Mesendoderm (in vitro differentiated cells): ENCODE measurements around the gene S1PR1.

ENCODE experiments used
- DNase-seq: peaks from one replicate; pipeline ENCODE4 v3.0.0; 2013
- H2AK5ac ChIP-seq: 2 replicates; pipeline ENCODE4 v1.6.1; 2013; ENCODE audit warnings: low read length, inconsistent platforms
- H2BK120ac ChIP-seq: 2 replicates; pipeline ENCODE4 v1.6.1; 2013; ENCODE audit warnings: low read depth, mild to moderate bottlenecking, low read length, moderate library complexity, mixed read lengths
- H2BK15ac ChIP-seq: replicated peaks from 2 replicates; pipeline ENCODE4 v1.6.1; 2013; ENCODE audit warnings: low read depth, mild to moderate bottlenecking, moderate library complexity
- H2BK5ac ChIP-seq: 2 replicates; pipeline ENCODE4 v1.6.1; 2013; ENCODE audit warnings: low read length, inconsistent platforms
- H3K18ac ChIP-seq: 2 replicates; pipeline ENCODE4 v1.6.1; 2013; ENCODE audit warnings: mild to moderate bottlenecking, low read length, mixed read lengths
- H3K23ac ChIP-seq: one replicate; pipeline ENCODE4 v1.6.1; 2013; ENCODE audit warnings: low read length
- H3K27ac ChIP-seq: 2 replicates; pipeline ENCODE4 v1.5.1; 2013; ENCODE audit warnings: low read depth, mild to moderate bottlenecking, inconsistent platforms, low read length, moderate library complexity
- H3K27me3 ChIP-seq: 2 replicates; pipeline ENCODE4 v1.6.1; 2013; ENCODE audit warnings: low read length, control low read depth, mild to moderate bottlenecking, inconsistent platforms; ENCODE audit not compliant: insufficient read depth, poor library complexity
- H3K36me3 ChIP-seq: 2 replicates; pipeline ENCODE4 v1.6.1; 2013; ENCODE audit warnings: low read length, inconsistent platforms; ENCODE audit not compliant: control insufficient read depth, insufficient read depth
- H3K4ac ChIP-seq: one replicate; pipeline ENCODE4 v1.6.1; 2013; ENCODE audit warnings: low read depth, mild to moderate bottlenecking, low read length, moderate library complexity
- H3K4me1 ChIP-seq: 2 replicates; pipeline ENCODE4 v1.6.1; 2013; ENCODE audit warnings: low read depth, low read length, inconsistent platforms; ENCODE audit not compliant: control insufficient read depth
- H3K4me2 ChIP-seq: 2 replicates; pipeline ENCODE4 v1.6.1; 2013; ENCODE audit warnings: low read length
- H3K4me3 ChIP-seq: 2 replicates; pipeline ENCODE4 v1.5.1; 2013; ENCODE audit warnings: mild to moderate bottlenecking, low read length
- H3K56ac ChIP-seq: one replicate; pipeline ENCODE4 v1.6.1; 2013; ENCODE audit warnings: low read length
- H3K79me1 ChIP-seq: 2 replicates; pipeline ENCODE4 v1.6.1; 2013; ENCODE audit warnings: low read length, inconsistent platforms
- H3K79me2 ChIP-seq: 2 replicates; pipeline ENCODE4 v1.6.1; 2013; ENCODE audit warnings: mild to moderate bottlenecking, low read length; ENCODE audit not compliant: control insufficient read depth, insufficient read depth
- H3K9ac ChIP-seq: 2 replicates; pipeline ENCODE4 v1.6.1; 2013; ENCODE audit warnings: low read length, inconsistent platforms
- H4K5ac ChIP-seq: one replicate; pipeline ENCODE4 v1.6.1; 2013; ENCODE audit warnings: low read length
- H4K8ac ChIP-seq: one replicate; pipeline ENCODE4 v1.6.1; 2013; ENCODE audit warnings: low read depth, mild to moderate bottlenecking, control low read depth, low read length, moderate library complexity
- WGBS: extraction: QIAGEN DNeasy Blood & Tissue Kit; methylation state at CpG from one replicate; pipeline ENCODE4 v1.1.7; 2013; ENCODE audit warnings: low lambda C conversion rate, missing lambda C conversion rate; ENCODE audit not compliant: insufficient coverage; ENCODE audit errors: extremely low coverage; 5-methylcytosine and 5-hydroxymethylcytosine counted together

The S1PR1 gene

DNA sequence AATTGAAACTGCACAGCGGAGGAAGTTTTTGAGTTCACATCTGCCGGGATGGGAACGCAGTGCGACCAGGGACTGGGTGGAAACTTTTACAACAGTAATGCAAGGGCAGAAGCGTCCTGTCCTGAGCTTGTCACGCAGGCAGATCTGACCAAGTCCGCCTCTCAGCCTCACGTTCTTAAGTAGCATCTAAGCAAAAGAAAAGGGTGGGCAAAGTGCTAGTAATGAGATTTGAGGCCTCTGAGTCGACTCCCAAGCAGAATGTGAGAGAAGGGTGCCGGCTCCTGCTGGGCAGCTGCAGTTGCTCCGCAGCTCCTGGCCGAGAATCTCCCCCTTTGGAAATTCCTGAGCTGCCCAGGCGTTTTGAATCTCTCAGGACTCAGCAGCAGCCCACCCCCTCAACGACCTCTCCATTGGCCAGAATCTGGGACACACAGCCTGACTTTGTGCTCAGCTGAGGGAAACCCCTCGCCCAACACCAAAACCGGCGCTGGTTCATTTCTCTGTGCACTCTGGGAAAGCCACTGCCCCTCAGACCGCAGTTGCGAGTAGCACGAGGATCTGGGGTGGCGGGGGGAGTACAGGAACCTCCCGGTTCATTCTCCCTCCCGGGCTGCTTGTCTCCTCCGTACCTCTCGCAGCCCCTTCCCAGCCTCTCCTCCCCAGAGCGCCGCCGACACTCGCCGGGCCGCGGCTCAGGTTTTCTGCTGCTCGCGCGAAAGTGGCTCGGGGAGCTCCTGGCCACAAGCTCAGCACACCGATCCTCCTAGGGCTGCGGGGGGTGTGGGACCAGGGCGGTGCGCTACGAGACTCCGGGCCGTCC, 913 bp upstream of the S1PR1 start:
- Histone ChIP-seq H3K23ac (no peak overlapping the region), H2BK120ac (no peak overlapping the region), H3K27ac (no peak overlapping the region), H4K8ac (no peak overlapping the region), H3K79me1 (no peaks in the 10 kb centered on the region), H2AK5ac (no peak overlapping the region), H3K4ac (no peak overlapping the region), H3K4me1 (peaks cover 4% of the 10 kb centered on the region), H4K5ac (no peak overlapping the region), H3K79me2 (no peaks in the 10 kb centered on the region), H2BK5ac (no peak overlapping the region), H3K18ac (peak overlapping the region; percentile 13), H3K4me3 (peak overlapping the region; percentile 27), H2BK15ac (no peak overlapping the region), H3K36me3 (no peaks in the 10 kb centered on the region), H3K9ac (peak overlapping the region; percentile 31), H3K56ac (peak overlapping the region; percentile 56), H3K27me3 (peaks cover 5% of the 10 kb centered on the region), H3K4me2 (peak overlapping the region; percentile 51)
- DNase-seq, result peak; percentile 67
- WGBS, result no CpG with 5 or more reads among the region's 43 CpGs

DNA sequence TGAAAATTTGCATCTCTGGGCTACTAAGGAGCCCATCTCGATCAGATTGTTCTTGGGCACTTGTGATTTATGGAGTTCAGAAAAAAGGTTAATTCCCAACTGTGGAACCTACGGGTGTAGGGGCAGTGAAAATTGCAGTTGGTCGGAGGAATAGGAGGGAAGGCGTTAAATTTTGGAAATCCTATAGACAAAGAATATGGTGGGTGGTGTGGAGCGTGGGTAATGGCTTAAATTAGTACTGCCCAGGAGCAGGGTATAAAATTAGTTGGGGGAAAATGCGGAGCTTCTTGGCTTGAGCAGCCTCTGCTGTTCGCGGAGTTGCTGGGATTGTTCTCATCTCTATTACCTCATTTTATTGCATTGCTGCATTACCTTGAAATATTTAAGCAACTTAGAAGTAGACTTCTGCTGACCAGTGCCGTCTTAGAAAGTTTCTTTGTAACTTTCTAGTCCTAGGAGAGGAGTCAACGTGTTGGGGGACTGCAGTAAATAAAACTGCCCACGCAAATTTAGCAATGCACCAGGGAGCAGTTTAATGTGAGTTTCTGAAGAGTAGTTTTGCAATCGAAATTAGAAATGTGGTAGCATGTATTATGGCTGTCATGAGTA, 514 bp downstream of the S1PR1 start:
- no CpG with 5 or more reads among the region's 12 CpGs for WGBS
- peaks cover 5% of the 10 kb centered on the region for H3K27me3 ChIP-seq
- no peak overlapping the region for H3K27ac ChIP-seq

DNA sequence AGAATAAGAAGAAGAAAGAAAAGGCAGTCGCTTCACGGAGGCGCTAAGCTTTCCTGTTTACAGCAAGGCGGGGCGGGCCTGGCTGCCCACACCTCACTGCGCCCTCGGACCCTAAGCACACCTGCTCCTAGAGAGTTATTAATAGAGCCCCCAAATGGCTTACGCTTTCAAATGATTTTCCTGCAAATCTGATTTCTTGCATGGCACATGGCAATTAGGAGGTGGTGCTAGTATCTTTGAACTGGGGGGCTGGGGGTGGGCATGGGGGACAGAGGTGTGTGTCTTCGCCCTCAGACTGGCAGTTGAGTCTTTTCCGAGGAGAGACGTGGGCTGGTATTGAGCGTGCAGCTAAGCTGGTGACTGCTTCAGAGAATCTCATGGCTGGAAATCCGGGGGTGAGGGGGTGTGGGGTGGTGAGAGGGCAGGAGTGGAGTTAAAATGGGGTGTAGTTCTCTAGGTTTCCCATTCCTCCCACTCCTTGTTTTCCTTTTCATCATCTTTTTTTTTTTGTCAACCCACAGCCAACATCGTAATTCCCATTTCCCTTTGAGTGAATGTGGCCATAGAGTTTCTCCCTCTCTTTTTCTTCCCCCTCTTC, 1.3 kb downstream of the S1PR1 start:
- Histone ChIP-seq H3K79me1 (no peaks in the 10 kb centered on the region), H3K4ac (no peak overlapping the region), H4K8ac (no peak overlapping the region), H3K4me3 (no peak overlapping the region), H3K36me3 (no peaks in the 10 kb centered on the region), H2BK120ac (no peak overlapping the region), H4K5ac (no peak overlapping the region), H3K4me2 (no peak overlapping the region), H2BK15ac (no peak overlapping the region), H3K18ac (no peak overlapping the region), H2BK5ac (no peak overlapping the region), H3K4me1 (peaks cover 4% of the 10 kb centered on the region), H3K56ac (no peak overlapping the region), H2AK5ac (no peak overlapping the region), H3K27me3 (peaks cover 5% of the 10 kb centered on the region), H3K23ac (no peak overlapping the region), H3K27ac (no peak overlapping the region), H3K79me2 (no peaks in the 10 kb centered on the region), H3K9ac (no peak overlapping the region)
- DNase-seq, result no peak
- WGBS, result no CpG with 5 or more reads among the region's 14 CpGs

More for the DNA sequence above, 514 bp downstream of the S1PR1 start:
- no peak overlapping the region for H2BK5ac ChIP-seq
- H3K4me1 ChIP-seq, result peaks cover 4% of the 10 kb centered on the region
- H2BK120ac ChIP-seq, result no peak overlapping the region
- peak overlapping the region; percentile 51 for H3K4me2 ChIP-seq
- no peak overlapping the region for H3K23ac ChIP-seq
- H4K5ac ChIP-seq, result no peak overlapping the region
- no peak overlapping the region for H3K18ac ChIP-seq
- peak overlapping the region; percentile 21 for H3K9ac ChIP-seq
- H4K8ac ChIP-seq, result no peak overlapping the region
- no peak overlapping the region for H2BK15ac ChIP-seq
- no peaks in the 10 kb centered on the region for H3K36me3 ChIP-seq
- no peak overlapping the region for H3K4ac ChIP-seq
- DNase-seq, result peak; percentile 31
- no peak overlapping the region for H2AK5ac ChIP-seq
- H3K79me2 ChIP-seq, result no peaks in the 10 kb centered on the region
- H3K56ac ChIP-seq, result no peak overlapping the region
- no peaks in the 10 kb centered on the region for H3K79me1 ChIP-seq
- peak overlapping the region; percentile 27 for H3K4me3 ChIP-seq

DNA sequence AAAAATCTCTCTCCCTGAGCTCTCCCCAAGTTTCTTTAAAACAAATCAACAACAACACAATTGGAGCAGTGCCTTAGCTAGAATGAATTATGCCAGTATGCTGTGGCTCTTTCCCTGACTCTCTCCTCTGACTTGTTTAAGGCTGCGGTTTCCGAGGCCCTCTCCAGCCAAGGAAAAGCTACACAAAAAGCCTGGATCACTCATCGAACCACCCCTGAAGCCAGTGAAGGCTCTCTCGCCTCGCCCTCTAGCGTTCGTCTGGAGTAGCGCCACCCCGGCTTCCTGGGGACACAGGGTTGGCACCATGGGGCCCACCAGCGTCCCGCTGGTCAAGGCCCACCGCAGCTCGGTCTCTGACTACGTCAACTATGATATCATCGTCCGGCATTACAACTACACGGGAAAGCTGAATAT, 1.9 kb downstream of the S1PR1 start:
- DNase-seq, result peak; percentile 91
- H3K27me3 ChIP-seq, result peaks cover 5% of the 10 kb centered on the region
- H3K9ac ChIP-seq, result no peak overlapping the region
- H3K27ac ChIP-seq, result no peak overlapping the region
- no peak overlapping the region for H2AK5ac ChIP-seq
- no peak overlapping the region for H2BK15ac ChIP-seq
- H3K56ac ChIP-seq, result no peak overlapping the region
- H2BK120ac ChIP-seq, result no peak overlapping the region
- no peak overlapping the region for H3K4me2 ChIP-seq
- H3K79me2 ChIP-seq, result no peaks in the 10 kb centered on the region
- no peak overlapping the region for H3K4ac ChIP-seq
- no peak overlapping the region for H4K5ac ChIP-seq
- no peak overlapping the region for H3K23ac ChIP-seq
- H3K36me3 ChIP-seq, result no peaks in the 10 kb centered on the region
- no CpG with 5 or more reads among the region's 17 CpGs for WGBS
- no peak overlapping the region for H3K4me3 ChIP-seq
- no peak overlapping the region for H2BK5ac ChIP-seq
- peaks cover 4% of the 10 kb centered on the region for H3K4me1 ChIP-seq
- H4K8ac ChIP-seq, result no peak overlapping the region
- no peaks in the 10 kb centered on the region for H3K79me1 ChIP-seq
- H3K18ac ChIP-seq, result no peak overlapping the region

DNA sequence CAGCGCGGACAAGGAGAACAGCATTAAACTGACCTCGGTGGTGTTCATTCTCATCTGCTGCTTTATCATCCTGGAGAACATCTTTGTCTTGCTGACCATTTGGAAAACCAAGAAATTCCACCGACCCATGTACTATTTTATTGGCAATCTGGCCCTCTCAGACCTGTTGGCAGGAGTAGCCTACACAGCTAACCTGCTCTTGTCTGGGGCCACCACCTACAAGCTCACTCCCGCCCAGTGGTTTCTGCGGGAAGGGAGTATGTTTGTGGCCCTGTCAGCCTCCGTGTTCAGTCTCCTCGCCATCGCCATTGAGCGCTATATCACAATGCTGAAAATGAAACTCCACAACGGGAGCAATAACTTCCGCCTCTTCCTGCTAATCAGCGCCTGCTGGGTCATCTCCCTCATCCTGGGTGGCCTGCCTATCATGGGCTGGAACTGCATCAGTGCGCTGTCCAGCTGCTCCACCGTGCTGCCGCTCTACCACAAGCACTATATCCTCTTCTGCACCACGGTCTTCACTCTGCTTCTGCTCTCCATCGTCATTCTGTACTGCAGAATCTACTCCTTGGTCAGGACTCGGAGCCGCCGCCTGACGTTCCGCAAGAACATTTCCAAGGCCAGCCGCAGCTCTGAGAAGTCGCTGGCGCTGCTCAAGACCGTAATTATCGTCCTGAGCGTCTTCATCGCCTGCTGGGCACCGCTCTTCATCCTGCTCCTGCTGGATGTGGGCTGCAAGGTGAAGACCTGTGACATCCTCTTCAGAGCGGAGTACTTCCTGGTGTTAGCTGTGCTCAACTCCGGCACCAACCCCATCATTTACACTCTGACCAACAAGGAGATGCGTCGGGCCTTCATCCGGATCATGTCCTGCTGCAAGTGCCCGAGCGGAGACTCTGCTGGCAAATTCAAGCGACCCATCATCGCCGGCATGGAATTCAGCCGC, 2.5 kb downstream of the S1PR1 start:
- Histone ChIP-seq H3K36me3 (no peaks in the 10 kb centered on the region), H3K27me3 (peaks cover 5% of the 10 kb centered on the region), H3K23ac (no peak overlapping the region), H2BK15ac (no peak overlapping the region), H3K4me3 (no peak overlapping the region), H4K5ac (no peak overlapping the region), H3K18ac (no peak overlapping the region), H3K4ac (no peak overlapping the region), H4K8ac (no peak overlapping the region), H2AK5ac (no peak overlapping the region), H2BK120ac (no peak overlapping the region), H3K4me2 (no peak overlapping the region), H2BK5ac (no peak overlapping the region), H3K79me2 (no peaks in the 10 kb centered on the region), H3K27ac (no peak overlapping the region), H3K79me1 (no peaks in the 10 kb centered on the region), H3K56ac (no peak overlapping the region), H3K4me1 (peaks cover 4% of the 10 kb centered on the region), H3K9ac (no peak overlapping the region)
- no peak for DNase-seq
- no CpG with 5 or more reads among the region's 42 CpGs for WGBS
